GM12872 (cell line): ENCODE data around the gene CDK5.

Source experiments
- CTCF ChIP-seq: IDR thresholded peaks from 3 replicates; pipeline ENCODE4 v1.5.1; 2011; ENCODE audit warnings: low read depth, mild to moderate bottlenecking, low read length, moderate library complexity; ENCODE audit not compliant: insufficient read depth

CDK5 gene

DNA sequence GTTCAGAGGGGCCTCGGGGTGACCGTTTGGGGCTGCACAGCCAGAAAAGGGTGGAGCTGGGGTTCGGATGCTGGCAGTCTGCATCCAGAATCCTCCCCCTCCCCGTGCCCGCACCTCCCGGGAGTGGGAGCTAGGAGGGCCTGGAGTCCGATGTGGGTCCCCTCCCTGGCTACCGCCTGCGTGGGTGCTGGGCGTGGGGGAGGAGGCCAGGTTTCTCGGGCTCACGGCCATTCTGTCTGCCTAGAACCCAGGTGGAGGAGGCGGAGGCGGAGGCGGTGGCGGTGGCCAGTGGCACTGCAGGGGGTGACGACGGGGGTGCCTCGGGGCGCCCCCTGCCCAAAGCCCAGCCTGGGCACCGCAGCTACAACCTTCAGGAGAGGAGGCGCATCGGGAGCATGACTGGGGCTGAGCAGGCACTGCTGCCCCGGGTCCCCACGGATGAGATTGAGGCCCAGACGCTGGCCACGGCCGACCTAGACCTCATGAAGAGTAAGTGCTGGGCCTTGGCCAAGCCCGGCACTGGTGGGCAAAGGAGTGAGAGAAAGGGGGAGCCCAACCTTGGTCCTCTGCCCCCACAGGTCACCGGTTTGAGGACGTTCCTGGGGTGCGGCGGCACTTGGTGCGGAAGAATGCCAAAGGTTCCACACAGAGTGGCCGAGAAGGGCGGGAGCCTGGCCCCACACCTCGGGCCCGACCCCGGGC lies 8.7 kb upstream of the CDK5 start:
- no peak for TF ChIP-seq CTCF

DNA sequence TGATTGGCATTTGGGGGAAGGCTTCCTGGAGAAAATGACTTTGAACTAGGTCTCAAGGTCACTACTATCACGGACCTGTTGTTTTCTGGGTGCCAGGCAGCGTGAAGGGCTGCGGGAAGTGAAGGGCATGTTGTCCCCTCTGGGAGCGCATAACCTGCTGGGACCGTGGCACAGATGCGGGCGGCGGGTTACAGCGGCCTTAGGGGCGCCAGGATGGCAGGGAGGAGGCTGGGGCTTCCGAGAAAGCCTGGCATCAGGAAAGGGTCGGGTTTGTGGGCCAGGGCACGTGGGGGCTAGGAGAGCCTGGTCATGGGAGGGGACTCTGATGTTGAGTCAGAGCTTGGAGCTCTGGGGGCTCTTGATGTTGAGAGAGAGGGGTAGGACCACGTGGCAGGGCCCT lies 7.8 kb upstream of the CDK5 start:
- TF ChIP-seq CTCF = no peak

GRCh38 chr7:151064993-151065392 lies 7.3 kb upstream of the CDK5 start:
- TF ChIP-seq CTCF = no peak

GRCh38 chr7:151064454-151064853 lies 6.8 kb upstream of the CDK5 start:
- no peak for TF ChIP-seq CTCF

GRCh38 chr7:151063212-151063561 lies 5.5 kb upstream of the CDK5 start:
- TF ChIP-seq CTCF = no peak

DNA sequence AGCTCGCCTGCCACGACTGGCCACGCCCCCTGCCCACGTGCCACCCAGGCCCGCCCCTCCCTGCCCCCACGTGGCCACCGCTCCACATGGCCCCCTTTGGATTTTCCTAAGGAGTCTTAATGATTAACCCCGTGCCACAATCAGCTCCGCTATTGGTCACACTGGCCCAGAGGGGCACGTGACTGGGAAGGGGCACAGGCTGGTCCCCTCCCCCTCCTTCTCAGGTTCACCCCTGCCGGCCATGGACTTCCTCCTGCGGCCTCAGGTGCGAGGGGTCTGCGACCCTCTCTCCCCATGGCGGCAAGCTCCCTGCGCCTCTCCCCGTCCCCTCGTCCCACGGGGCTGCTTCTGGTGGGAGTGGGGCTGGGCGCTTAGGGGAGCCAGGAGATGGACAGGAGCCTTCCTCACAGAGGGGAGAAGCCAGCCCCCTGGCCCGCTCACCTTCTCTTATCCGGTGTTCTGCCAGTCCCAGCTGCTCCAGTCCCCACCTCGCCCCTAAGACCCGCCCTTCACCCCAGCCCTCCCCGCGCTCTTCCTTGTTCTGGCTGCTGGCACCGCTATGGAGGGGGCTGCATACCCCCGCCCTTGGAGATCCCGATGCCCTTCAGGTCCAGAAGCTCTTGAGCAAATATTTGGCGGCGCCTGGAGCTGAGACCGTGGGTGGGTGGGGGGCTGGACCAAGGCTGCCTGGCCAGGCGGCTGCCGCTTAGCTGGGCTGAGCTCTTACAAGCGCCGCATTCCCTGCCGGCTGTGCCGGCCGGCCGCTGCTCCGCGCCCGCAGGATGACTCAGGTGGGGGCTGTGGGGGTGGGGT lies 4.9 kb upstream of the CDK5 start:
- no peak for TF ChIP-seq CTCF

DNA sequence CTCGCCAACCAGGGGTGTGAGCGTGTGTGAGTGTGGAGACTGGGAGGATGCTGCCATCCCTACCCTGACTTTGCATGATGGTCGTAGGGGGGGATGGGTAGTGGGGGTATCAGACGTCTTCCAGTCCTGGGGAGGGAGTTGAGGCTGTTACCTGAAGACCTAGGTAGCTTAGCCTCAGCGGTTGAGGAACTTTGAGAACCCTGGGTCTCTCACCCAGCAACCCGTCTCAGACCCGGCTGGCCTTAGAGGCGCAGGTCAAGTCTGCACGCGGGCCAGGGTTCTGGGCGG lies 4.4 kb upstream of the CDK5 start:
- TF ChIP-seq CTCF = no peak
